A673 (cell line): ENCODE results near the gene TFPI. TPM values are rescaled to one million over a fixed set of nuclear protein-coding genes. Genes with fewer than 3 reads are reported as not detected.
A peak's percentile ranks its signal among the peaks of the same experiment; 100 is the strongest.

Experiments used
- BruUV-seq: library from RNA; stranded (reverse); fragments of 400-500 nt; replicated peaks from 2 replicates; lab custom pipeline; 2021; lab: Mats Ljungman, UMichigan
- CTCF ChIA-PET: fragments of 300-600 bp; sonication (Branson Sonifier 250); formaldehyde crosslinking; loops from one replicate; lab custom pipeline; 2022; ENCODE audit warnings: antibody characterized with exemption; lab: Charles Lee
- POLR2A ChIA-PET: fragments of 300-600 bp; sonication (Branson Sonifier 250); formaldehyde crosslinking; loops from one replicate; lab custom pipeline; 2022; ENCODE audit warnings: antibody characterized with exemption; ENCODE audit not compliant: low non-redundant PET; lab: Charles Lee
- DNase-seq: peaks from one replicate; pipeline ENCODE4 v3.0.0-alpha.2; 2015; ENCODE audit warnings: low spot score
- H3K27ac ChIP-seq: fragments of 200-600 bp; sonication (generic); 2 replicates; pipeline ENCODE4 v1.5.1; 2016; ENCODE audit warnings: mixed run types, low read depth, mild to moderate bottlenecking, mixed read lengths, antibody characterized with exemption, low read length; ENCODE audit not compliant: poor library complexity, severe bottlenecking
- H3K27me3 ChIP-seq: fragments of 200-600 bp; sonication (generic); replicated peaks from 2 replicates; pipeline ENCODE4 v1.6.1; 2017; ENCODE audit warnings: mixed run types, low read depth, mild to moderate bottlenecking, mixed read lengths, antibody characterized with exemption, low read length; ENCODE audit not compliant: insufficient read depth, poor library complexity
- H3K36me3 ChIP-seq: fragments of 200-600 bp; sonication (generic); 2 replicates; pipeline ENCODE4 v1.6.1; 2016; ENCODE audit warnings: mixed run types, mild to moderate bottlenecking, mixed read lengths, antibody characterized with exemption, low read length; ENCODE audit not compliant: insufficient read depth, poor library complexity, severe bottlenecking
- H3K4me1 ChIP-seq: fragments of 200-600 bp; sonication (generic); 2 replicates; pipeline ENCODE4 v1.6.1; 2017; ENCODE audit warnings: mixed run types, mild to moderate bottlenecking, mixed read lengths, antibody characterized with exemption, low read length; ENCODE audit not compliant: insufficient read depth, poor library complexity, severe bottlenecking
- H3K4me3 ChIP-seq: fragments of 200-600 bp; sonication (generic); 2 replicates; pipeline ENCODE4 v1.5.1; 2016; ENCODE audit warnings: low read depth, mixed run types, mild to moderate bottlenecking, mixed read lengths, low read length; ENCODE audit not compliant: poor library complexity, severe bottlenecking
- H3K9me3 ChIP-seq: fragments of 200-600 bp; sonication (generic); 2 replicates; pipeline ENCODE4 v1.6.1; 2016; ENCODE audit warnings: mixed run types, low read depth, mild to moderate bottlenecking, mixed read lengths, antibody characterized with exemption, low read length; ENCODE audit not compliant: poor library complexity, severe bottlenecking
- CTCF ChIP-seq: fragments of 300-800, 200-600 bp; sonication (generic); conservative IDR thresholded peaks from 2 replicates; pipeline ENCODE4 v1.5.1; 2017; ENCODE audit warnings: low read depth, mild to moderate bottlenecking, antibody characterized with exemption, low read length, moderate library complexity, mixed read lengths
- EZH2 ChIP-seq: fragments of 200-600 bp; sonication (generic); IDR thresholded peaks from 2 replicates; pipeline ENCODE4 v1.6.1; 2017; ENCODE audit warnings: borderline replicate concordance, low read depth, mild to moderate bottlenecking, mixed read lengths, antibody characterized with exemption, low read length; ENCODE audit not compliant: poor library complexity, severe bottlenecking
- intact Hi-C: fragments of 100-400 bp; cut with micrococcal nuclease; formaldehyde crosslinking; loops from one replicate; pipeline ENCODE4 v1.10.0; 2022; ENCODE audit not compliant: unreplicated experiment
- total RNA-seq: library from RNA; stranded (reverse); gene quantifications from 2 replicates; pipeline ENCODE4 v1.2.3, GENCODE V29; 2021

Gene TFPI
- total RNA-seq, 1 experiment from 2014 or later = 36.3 TPM

GRCh38 chr2:187525163-187525900 is 28.9 kb downstream of the TFPI start:
- Histone ChIP-seq H3K4me3 (no peak overlapping the region), H3K27ac (peak overlapping the region; percentile 48), H3K4me1 (peaks cover 58% of the 10 kb centered on the region), H3K27me3 (no peaks in the 10 kb centered on the region), H3K36me3 (peaks cover 13% of the 10 kb centered on the region), H3K9me3 (peaks cover 8% of the 10 kb centered on the region)
- ChIA-PET CTCF (no interaction called here), POLR2A (no interaction called here)
- no peak for DNase-seq
- intact Hi-C loops = no loop called here
- no peak for TF ChIP-seq CTCF
- TF ChIP-seq EZH2 = no peak
- no TSS peak for BruUV-seq

GRCh38 chr2:187523325-187523724 is 30.9 kb downstream of the TFPI start:
- DNase-seq = no peak
- CTCF ChIA-PET = no interaction called here

GRCh38 chr2:187520121-187520624 is 34.1 kb downstream of the TFPI start:
- TF ChIP-seq CTCF = no peak
- DNase-seq = no peak
- intact Hi-C loops = no loop called here
- CTCF ChIA-PET = interaction anchor here (1.1 kb wide), 1 partner anchor 20 kb away, joined by 3 read pairs; no protein-coding TSS in a partner anchor
- BruUV-seq = no TSS peak
- Histone ChIP-seq H3K4me3 (no peak overlapping the region), H3K27ac (no peak overlapping the region), H3K36me3 (peaks cover 24% of the 10 kb centered on the region), H3K9me3 (peaks cover 8% of the 10 kb centered on the region), H3K4me1 (peaks cover 7% of the 10 kb centered on the region), H3K27me3 (no peaks in the 10 kb centered on the region)
- POLR2A ChIA-PET = no interaction called here

More at GRCh38 chr2:187523325-187523724, 30.9 kb downstream of the TFPI start:
- TF ChIP-seq EZH2 (no peak), CTCF (no peak)
- peaks cover 24% of the 10 kb centered on the region for H3K36me3 ChIP-seq
- BruUV-seq = no TSS peak
- H3K27ac ChIP-seq = no peak overlapping the region
- peaks cover 8% of the 10 kb centered on the region for H3K9me3 ChIP-seq
- POLR2A ChIA-PET = no interaction called here
- intact Hi-C loops = no loop called here
- peaks cover 38% of the 10 kb centered on the region for H3K4me1 ChIP-seq
- H3K4me3 ChIP-seq = no peak overlapping the region
- H3K27me3 ChIP-seq = no peaks in the 10 kb centered on the region
